H1 (cell line): ENCODE measurements around the gene COQ10B.

ENCODE experiments used
- ASH2L ChIP-seq: fragments of 200-600, 300-600 bp; sonication (generic); IDR thresholded peaks from one replicate; pipeline ENCODE4 v1.7.1; 2017; ENCODE audit warnings: low read length
- CTCF ChIP-seq, 3 experiments: IDR thresholded peaks; 1 replicate in 2 of 3; 2 replicates in 1 of 3; pipeline versions ENCODE4 v1.5.1 to v1.6.1; 2011; ENCODE audit warnings: low read length in 3 of 3, mild to moderate bottlenecking in 3 of 3, inconsistent platforms in 2 of 3, low read depth in 1 of 3, moderate library complexity in 1 of 3; ENCODE audit not compliant: insufficient read depth in 1 of 3; ENCODE audit errors: control extremely low read depth in 1 of 3

GRCh38 chr2:197427986-197428385 lies 25.4 kb upstream of the COQ10B start:
- no peak for TF ChIP-seq CTCF (IDR thresholded peaks at IDR 0.05; ENCODE audit: control extremely low read depth in 1 of 3, insufficient read depth in 1 of 3, low read depth in 1 of 3, low read length in 3 of 3)
- TF ChIP-seq ASH2L: no peak
